B cell (primary cell): ENCODE data around the gene HDAC7.

Experiments used
- EZH2 ChIP-seq: IDR thresholded peaks from 2 replicates; pipeline ENCODE4 v1.6.1; 2012; ENCODE audit warnings: borderline replicate concordance, low read depth, mild to moderate bottlenecking, moderate library complexity, low read length; ENCODE audit not compliant: insufficient read depth, poor library complexity, severe bottlenecking
- TF ChIP-seq, protein P1 (sequence below): fragments of 200-600 bp; IDR thresholded peaks from one replicate; pipeline ENCODE4 v1.8.0; 2022; ENCODE audit warnings: antibody characterized with exemption, mild to moderate bottlenecking

DNA sequence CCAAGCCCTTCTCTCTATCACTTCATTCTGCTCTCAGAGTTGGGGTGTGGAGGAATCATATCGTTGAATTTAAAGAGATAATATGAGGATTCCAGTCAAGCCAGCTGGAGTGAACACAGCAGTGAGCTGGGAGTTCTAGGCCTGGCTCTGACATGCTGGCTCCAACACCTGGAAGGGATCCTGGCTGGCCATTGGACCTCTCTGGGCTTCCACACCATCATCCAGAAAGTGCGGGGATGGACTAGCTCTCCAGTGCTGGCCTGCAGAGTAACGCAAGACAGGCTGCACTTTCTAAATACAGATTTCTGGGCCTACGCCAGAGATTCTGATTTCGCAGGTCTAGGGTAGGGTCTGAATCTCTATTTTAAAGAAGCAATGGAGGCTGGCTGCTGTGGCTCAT is 34.8 kb upstream of the HDAC7 start:
- TF ChIP-seq, protein P1, sequence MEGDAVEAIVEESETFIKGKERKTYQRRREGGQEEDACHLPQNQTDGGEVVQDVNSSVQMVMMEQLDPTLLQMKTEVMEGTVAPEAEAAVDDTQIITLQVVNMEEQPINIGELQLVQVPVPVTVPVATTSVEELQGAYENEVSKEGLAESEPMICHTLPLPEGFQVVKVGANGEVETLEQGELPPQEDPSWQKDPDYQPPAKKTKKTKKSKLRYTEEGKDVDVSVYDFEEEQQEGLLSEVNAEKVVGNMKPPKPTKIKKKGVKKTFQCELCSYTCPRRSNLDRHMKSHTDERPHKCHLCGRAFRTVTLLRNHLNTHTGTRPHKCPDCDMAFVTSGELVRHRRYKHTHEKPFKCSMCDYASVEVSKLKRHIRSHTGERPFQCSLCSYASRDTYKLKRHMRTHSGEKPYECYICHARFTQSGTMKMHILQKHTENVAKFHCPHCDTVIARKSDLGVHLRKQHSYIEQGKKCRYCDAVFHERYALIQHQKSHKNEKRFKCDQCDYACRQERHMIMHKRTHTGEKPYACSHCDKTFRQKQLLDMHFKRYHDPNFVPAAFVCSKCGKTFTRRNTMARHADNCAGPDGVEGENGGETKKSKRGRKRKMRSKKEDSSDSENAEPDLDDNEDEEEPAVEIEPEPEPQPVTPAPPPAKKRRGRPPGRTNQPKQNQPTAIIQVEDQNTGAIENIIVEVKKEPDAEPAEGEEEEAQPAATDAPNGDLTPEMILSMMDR: no peak
- TF ChIP-seq EZH2: no peak
